Type B pancreatic cell (in vitro differentiated cells): Measurements from ENCODE around the gene C17orf50. TPM values are rescaled to one million over a fixed set of nuclear protein-coding genes. Genes with fewer than 3 reads are reported as not detected.

ENCODE experiments used
- DNase-seq: peaks from one replicate; pipeline ENCODE4 v3.0.0; 2021; ENCODE audit warnings: mixed read lengths; ENCODE audit not compliant: unreplicated experiment; ENCODE audit errors: extremely low spot score
- H3K27ac Mint-ChIP-seq: 2 replicates; pipeline ENCODE4 v1.8.0; 2021; ENCODE audit warnings: mild to moderate bottlenecking, mixed read lengths
- H3K27me3 Mint-ChIP-seq: 2 replicates; pipeline ENCODE4 v1.8.0; 2021; ENCODE audit warnings: mixed read lengths
- H3K36me3 Mint-ChIP-seq: 2 replicates; pipeline ENCODE4 v1.8.0; 2021; ENCODE audit warnings: mixed read lengths
- H3K4me1 Mint-ChIP-seq: one replicate; pipeline ENCODE4 v1.8.0; 2021; ENCODE audit warnings: mixed read lengths; ENCODE audit not compliant: unreplicated experiment
- H3K4me3 Mint-ChIP-seq: 2 replicates; pipeline ENCODE4 v1.8.0; 2021; ENCODE audit warnings: mild to moderate bottlenecking, mixed read lengths
- H3K9me3 Mint-ChIP-seq: 2 replicates; pipeline ENCODE4 v1.8.0; 2021; ENCODE audit warnings: mixed read lengths
- total RNA-seq: library from RNA; stranded (reverse); gene quantifications from 2 replicates; pipeline ENCODE4 v1.2.1, GENCODE V29; 2021; ENCODE audit warnings: low replicate concordance
- TF ChIP-seq, protein P1 (sequence below): fragments of 200-600 bp; sonication (generic); conservative IDR thresholded peaks from 2 replicates; pipeline ENCODE4 v1.5.0; 2021; ENCODE audit warnings: antibody characterized with exemption, mild to moderate bottlenecking

Gene C17orf50
- total RNA-seq, 1 donor from 2014 or later, result not detected

DNA sequence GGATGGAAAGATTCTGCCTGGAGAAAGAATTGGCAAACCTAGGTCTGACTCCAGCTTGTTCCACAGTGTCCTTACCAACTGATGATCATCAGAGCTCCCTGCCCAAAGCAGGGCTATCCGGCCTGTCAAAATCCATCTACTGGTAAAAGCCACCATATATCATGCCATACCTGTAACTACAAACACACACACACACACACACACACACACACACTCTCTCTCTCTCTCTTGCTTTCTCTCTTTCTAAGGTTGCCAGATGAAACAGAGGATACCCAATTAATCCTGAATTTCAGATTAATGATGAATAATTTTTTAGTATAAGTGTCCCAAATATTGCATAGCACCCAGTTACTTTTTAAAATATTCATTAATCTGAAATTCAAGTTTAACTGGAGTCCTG, 36.3 kb downstream of the C17orf50 start:
- H3K27ac Mint-ChIP-seq, result no peak overlapping the region
- TF ChIP-seq, protein P1, sequence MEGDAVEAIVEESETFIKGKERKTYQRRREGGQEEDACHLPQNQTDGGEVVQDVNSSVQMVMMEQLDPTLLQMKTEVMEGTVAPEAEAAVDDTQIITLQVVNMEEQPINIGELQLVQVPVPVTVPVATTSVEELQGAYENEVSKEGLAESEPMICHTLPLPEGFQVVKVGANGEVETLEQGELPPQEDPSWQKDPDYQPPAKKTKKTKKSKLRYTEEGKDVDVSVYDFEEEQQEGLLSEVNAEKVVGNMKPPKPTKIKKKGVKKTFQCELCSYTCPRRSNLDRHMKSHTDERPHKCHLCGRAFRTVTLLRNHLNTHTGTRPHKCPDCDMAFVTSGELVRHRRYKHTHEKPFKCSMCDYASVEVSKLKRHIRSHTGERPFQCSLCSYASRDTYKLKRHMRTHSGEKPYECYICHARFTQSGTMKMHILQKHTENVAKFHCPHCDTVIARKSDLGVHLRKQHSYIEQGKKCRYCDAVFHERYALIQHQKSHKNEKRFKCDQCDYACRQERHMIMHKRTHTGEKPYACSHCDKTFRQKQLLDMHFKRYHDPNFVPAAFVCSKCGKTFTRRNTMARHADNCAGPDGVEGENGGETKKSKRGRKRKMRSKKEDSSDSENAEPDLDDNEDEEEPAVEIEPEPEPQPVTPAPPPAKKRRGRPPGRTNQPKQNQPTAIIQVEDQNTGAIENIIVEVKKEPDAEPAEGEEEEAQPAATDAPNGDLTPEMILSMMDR, result no peak
- H3K4me3 Mint-ChIP-seq, result no peak overlapping the region
- H3K4me1 Mint-ChIP-seq, result peaks cover 14% of the 10 kb centered on the region
- no peaks in the 10 kb centered on the region for H3K36me3 Mint-ChIP-seq
- H3K9me3 Mint-ChIP-seq, result no peaks in the 10 kb centered on the region
- no peak for DNase-seq
- peaks cover 85% of the 10 kb centered on the region for H3K27me3 Mint-ChIP-seq

GRCh38 chr17:35797370-35797769, 36.7 kb downstream of the C17orf50 start:
- Mint-ChIP-seq H3K27me3 (peaks cover 81% of the 10 kb centered on the region), H3K36me3 (no peaks in the 10 kb centered on the region), H3K9me3 (no peaks in the 10 kb centered on the region), H3K4me1 (peaks cover 14% of the 10 kb centered on the region), H3K4me3 (no peak overlapping the region), H3K27ac (no peak overlapping the region)
- TF ChIP-seq, protein P1, result no peak
- no peak for DNase-seq

- no peak overlapping the region for H3K27ac Mint-ChIP-seq
- H3K4me1 Mint-ChIP-seq, result peaks cover 14% of the 10 kb centered on the region
- no peaks in the 10 kb centered on the region for H3K36me3 Mint-ChIP-seq
- H3K4me3 Mint-ChIP-seq, result no peak overlapping the region
- no peaks in the 10 kb centered on the region for H3K9me3 Mint-ChIP-seq
- H3K27me3 Mint-ChIP-seq, result peaks cover 75% of the 10 kb centered on the region
- DNase-seq, result no peak
- TF ChIP-seq, protein P1, result no peak
These were observed 37.2 kb downstream of the C17orf50 start for GRCh38 chr17:35797918-35798317.

DNA sequence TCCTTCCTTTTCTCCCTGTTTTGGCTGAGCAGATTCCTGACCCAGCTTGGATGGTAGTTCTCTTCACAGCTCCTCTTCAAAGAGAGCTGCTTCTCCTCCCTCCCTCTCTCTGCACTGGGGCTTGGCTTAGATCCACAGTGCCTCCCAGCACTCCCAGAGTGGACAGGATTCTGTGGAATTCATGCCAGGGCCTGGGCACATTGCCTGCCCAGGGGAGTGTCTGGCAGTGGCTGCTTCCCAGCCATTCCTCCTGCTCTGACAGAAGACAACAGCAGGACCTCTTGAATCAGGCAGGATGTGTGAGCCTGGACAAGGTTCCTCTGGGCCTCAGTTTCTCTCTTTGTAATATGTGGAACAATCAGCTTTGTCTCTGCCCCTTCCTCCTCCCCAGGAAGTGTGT, 39.3 kb downstream of the C17orf50 start:
- Mint-ChIP-seq H3K27me3 (peaks cover 55% of the 10 kb centered on the region), H3K4me3 (no peak overlapping the region), H3K4me1 (peaks cover 19% of the 10 kb centered on the region), H3K9me3 (no peaks in the 10 kb centered on the region), H3K36me3 (no peaks in the 10 kb centered on the region), H3K27ac (no peak overlapping the region)
- DNase-seq, result no peak
- TF ChIP-seq, protein P1, result no peak

DNA sequence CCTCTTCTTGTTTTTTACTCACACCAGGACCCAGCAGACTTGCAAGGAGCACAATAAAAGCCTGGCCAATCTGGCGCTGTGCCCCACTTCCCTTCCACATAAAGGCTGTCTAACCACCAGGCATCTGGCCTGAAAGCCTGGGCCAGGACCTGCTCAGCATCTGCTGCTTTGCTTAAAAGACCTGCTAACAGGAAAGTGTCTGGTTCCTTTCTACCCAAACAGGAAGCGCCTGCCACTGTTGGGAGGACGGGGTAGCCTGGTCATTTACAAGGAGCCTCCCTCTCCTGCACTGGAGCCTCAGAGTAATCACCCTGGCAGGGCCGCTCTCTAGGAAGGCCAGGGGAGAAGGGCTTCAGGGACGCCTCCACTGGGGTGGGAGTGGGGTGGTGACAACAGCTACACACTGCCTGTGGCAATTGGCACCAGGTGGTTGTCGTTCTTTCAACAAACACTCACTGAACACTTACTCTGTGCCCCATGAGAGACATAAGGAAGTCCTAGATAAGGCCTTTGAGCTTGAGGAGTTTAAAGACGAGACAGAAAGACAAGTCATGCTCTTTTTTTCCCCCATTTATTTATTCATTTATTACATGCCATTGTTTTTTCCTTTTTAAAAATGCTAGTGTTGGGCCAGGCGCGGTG, 41.0 kb downstream of the C17orf50 start:
- H3K27me3 Mint-ChIP-seq, result peaks cover 41% of the 10 kb centered on the region
- no peak for DNase-seq
- H3K36me3 Mint-ChIP-seq, result no peaks in the 10 kb centered on the region
- TF ChIP-seq, protein P1, result no peak
- H3K4me3 Mint-ChIP-seq, result no peak overlapping the region
- no peak overlapping the region for H3K27ac Mint-ChIP-seq
- H3K9me3 Mint-ChIP-seq, result no peaks in the 10 kb centered on the region
- H3K4me1 Mint-ChIP-seq, result peaks cover 13% of the 10 kb centered on the region
